ENCODE data around the gene APPL1. TPM values are rescaled to one million over a fixed set of nuclear protein-coding genes. Genes with fewer than 3 reads are reported as not detected.

Gene APPL1, protein sequence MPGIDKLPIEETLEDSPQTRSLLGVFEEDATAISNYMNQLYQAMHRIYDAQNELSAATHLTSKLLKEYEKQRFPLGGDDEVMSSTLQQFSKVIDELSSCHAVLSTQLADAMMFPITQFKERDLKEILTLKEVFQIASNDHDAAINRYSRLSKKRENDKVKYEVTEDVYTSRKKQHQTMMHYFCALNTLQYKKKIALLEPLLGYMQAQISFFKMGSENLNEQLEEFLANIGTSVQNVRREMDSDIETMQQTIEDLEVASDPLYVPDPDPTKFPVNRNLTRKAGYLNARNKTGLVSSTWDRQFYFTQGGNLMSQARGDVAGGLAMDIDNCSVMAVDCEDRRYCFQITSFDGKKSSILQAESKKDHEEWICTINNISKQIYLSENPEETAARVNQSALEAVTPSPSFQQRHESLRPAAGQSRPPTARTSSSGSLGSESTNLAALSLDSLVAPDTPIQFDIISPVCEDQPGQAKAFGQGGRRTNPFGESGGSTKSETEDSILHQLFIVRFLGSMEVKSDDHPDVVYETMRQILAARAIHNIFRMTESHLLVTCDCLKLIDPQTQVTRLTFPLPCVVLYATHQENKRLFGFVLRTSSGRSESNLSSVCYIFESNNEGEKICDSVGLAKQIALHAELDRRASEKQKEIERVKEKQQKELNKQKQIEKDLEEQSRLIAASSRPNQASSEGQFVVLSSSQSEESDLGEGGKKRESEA
- total RNA-seq (2014; rRNA removed) = 32.5 and 34.6 TPM in 2 replicates
- percentile 81 among the genes with signal in this experiment for Bru-seq, nascent RNA
- percentile 87 among the genes with signal in this experiment for BruChase-seq, experiment 1, labeled RNA remaining after a 6-hour chase
- BruChase-seq, experiment 2, labeled RNA remaining after a 2-hour chase = percentile 86 among the genes with signal in this experiment
- long read RNA-seq, full-length matches to known transcripts = 53 of 129 reads
- long read RNA-seq, partial matches to known transcripts = 53 of 129 reads
- long read RNA-seq, other reads (novel, unspliced or antisense) = 23 of 129 reads

DNA sequence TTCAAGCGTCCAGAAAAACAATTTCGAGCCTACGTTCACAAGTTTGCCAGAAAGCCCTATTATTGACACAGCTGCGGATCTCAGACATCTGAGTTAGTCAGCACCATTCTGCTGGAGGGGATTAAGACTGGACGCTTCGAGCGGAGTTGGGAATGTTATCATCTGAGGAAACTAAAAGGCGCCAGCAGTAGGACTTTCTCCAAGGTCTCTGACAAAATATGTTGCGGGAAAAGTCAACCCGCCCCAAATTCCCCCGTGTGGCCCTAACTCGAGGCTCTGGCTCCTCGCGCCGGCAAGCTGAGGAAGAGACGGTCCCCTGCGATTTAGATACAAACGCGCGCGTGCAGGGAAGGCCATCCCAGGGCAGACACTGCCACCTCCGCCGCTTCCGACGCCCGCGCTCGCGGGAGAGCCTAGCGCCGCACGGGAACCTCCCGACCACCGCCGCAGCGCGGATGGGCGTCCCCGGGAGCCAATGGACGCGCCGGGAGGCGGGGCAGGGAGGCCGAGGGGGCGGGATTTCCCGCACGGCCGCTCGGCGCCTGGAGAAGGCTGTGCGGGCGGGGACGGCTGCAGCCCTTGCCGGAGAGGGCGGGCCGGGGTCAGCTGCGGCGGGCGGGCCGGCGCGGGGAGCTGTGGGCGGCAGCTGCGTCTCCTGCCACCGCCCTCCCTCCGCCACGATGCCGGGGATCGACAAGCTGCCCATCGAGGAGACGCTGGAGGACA is at the start of gene APPL1:
TSS of gene APPL1 (plus strand) at position 526 of the 726 bp plus-strand sequence. CDS start at position 681, 155 bp downstream.
- H3K27ac ChIP-seq (ENCODE audit: low read length) = peak within 1 kb of the TSS; percentile 74
- peaks cover 41% of the 10 kb centered on the region for H3K79me2 ChIP-seq (ENCODE audit: low read length)
- no peaks in the 10 kb centered on the region for H3F3A ChIP-seq (ENCODE audit: low read length, unreplicated experiment)
- ChIA-PET POLR2A (ENCODE audit: unreplicated experiment) (interaction anchor here (0.5 to 1.1 kb wide), 3 partner anchors 9 to 170 kb away, joined by 3 to 18 read pairs (median 7); no protein-coding TSS in a partner anchor), CTCF (no interaction called here)
- H3K4me1 ChIP-seq (ENCODE audit: insufficient read depth, low read length) = peaks cover 30% of the 10 kb centered on the region
- H2AFZ ChIP-seq (ENCODE audit: low read length) = peak within 1 kb of the TSS; percentile 92
- H3K9me3 ChIP-seq (ENCODE audit: low read length) = no peaks in the 10 kb centered on the region
- peak within 1 kb of the TSS; percentile 78 for H3K9ac ChIP-seq (ENCODE audit: low read length)
- H4K20me1 ChIP-seq (ENCODE audit: low read length) = peaks cover 21% of the 10 kb centered on the region
- H3K4me3 ChIP-seq (ENCODE audit: low read length) = peak within 1 kb of the TSS; percentile 89
- BruUV-seq (replicated peaks) = TSS peak; percentile 75
- intact Hi-C loops (cut with micrococcal nuclease) = loop anchor here (1.0 to 5.0 kb wide), 3 partner anchors 205 to 355 kb away; no protein-coding TSS in a partner anchor
- H3K4me2 ChIP-seq (ENCODE audit: low read length) = peak within 1 kb of the TSS; percentile 89
- TF ChIP-seq, protein P1, sequence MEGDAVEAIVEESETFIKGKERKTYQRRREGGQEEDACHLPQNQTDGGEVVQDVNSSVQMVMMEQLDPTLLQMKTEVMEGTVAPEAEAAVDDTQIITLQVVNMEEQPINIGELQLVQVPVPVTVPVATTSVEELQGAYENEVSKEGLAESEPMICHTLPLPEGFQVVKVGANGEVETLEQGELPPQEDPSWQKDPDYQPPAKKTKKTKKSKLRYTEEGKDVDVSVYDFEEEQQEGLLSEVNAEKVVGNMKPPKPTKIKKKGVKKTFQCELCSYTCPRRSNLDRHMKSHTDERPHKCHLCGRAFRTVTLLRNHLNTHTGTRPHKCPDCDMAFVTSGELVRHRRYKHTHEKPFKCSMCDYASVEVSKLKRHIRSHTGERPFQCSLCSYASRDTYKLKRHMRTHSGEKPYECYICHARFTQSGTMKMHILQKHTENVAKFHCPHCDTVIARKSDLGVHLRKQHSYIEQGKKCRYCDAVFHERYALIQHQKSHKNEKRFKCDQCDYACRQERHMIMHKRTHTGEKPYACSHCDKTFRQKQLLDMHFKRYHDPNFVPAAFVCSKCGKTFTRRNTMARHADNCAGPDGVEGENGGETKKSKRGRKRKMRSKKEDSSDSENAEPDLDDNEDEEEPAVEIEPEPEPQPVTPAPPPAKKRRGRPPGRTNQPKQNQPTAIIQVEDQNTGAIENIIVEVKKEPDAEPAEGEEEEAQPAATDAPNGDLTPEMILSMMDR (conservative IDR thresholded peaks at IDR 0.05; ENCODE audit: low read depth, low read length) = no peak
- no peak for TF ChIP-seq EZH2phosphoT487 (IDR thresholded peaks at IDR 0.05; ENCODE audit: borderline replicate concordance, low read length)
- TF ChIP-seq EZH2 (IDR thresholded peaks at IDR 0.05; ENCODE audit: low read length, unreplicated experiment) = no peak
- H3K36me3 ChIP-seq (ENCODE audit: low read depth, low read length) = no peaks in the 10 kb centered on the region
- no peaks in the 10 kb centered on the region for H3K9me2 ChIP-seq (replicated peaks; ENCODE audit: low read length)
- DNase-seq = peak; percentile 95
- peak; percentile 82 for ATAC-seq
- no peaks in the 10 kb centered on the region for H3K27me3 ChIP-seq (ENCODE audit: low read length)

DNA sequence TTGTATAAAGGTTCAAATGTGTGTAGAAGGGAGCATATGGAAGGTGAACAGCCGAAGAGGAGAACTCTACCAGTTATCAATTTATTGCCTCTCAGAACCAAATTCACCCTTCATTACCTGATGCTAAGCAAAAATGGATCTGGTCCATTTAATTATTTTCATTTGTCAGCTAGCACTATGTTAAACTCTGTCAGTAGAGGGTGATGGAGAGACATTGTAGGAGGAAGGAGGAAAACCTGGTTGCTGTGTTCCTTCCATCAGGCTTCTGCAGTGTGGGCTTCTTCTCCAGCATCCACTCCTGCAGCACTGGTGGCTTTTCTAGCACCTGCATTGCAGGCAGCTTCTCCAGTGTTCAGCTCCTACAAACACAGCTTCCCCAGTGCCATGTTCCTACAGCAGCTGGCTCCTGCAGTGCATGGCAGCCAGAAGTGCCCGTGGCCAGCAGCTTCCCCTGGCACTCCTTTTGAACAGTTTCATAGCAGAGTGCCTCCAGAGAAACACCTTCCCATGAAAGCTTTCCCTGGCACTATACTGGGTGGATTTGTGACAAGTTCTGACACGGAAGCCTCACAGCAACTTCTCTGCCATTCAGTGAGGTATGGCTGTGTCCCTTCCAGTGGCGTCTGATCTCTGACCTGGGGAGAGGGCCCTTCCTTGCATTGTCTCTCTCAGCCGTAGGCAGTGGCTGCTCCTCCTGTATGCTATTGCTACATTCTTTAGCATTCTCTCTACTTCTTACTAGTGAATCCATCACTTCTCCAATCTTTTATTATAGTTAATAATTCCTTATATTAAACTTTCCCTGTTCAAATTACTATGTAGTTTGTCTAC is 47.7 kb upstream of the APPL1 start:
- no peaks in the 10 kb centered on the region for H3K36me3 ChIP-seq (ENCODE audit: low read depth, low read length)
- no peak overlapping the region for H2AFZ ChIP-seq (ENCODE audit: low read length)
- CTCF ChIA-PET = interaction anchor here (0.5 to 1.3 kb wide), 6 partner anchors 38 to 366 kb away, joined by 3 to 13 read pairs (median 3); no protein-coding TSS in a partner anchor
- ATAC-seq = peak; percentile 93
- H3K4me3 ChIP-seq (ENCODE audit: low read length) = no peak overlapping the region
- H4K20me1 ChIP-seq (ENCODE audit: low read length) = no peaks in the 10 kb centered on the region
- BruUV-seq (replicated peaks) = no TSS peak
- H3K9me3 ChIP-seq (ENCODE audit: low read length) = no peaks in the 10 kb centered on the region
- no peaks in the 10 kb centered on the region for H3K79me2 ChIP-seq (ENCODE audit: low read length)
- no peaks in the 10 kb centered on the region for H3K27me3 ChIP-seq (ENCODE audit: low read length)
- intact Hi-C loops (cut with micrococcal nuclease) = loop anchor here (2.0 to 10.0 kb wide), 3 partner anchors 43 to 415 kb away; partner anchors contain the start of gene ARF4
- no peak overlapping the region for H3K9ac ChIP-seq (ENCODE audit: low read length)
- POLR2A ChIA-PET (ENCODE audit: unreplicated experiment) = interaction anchor here (0.5 kb wide), 1 partner anchor 378 kb away, joined by 4 read pairs; no protein-coding TSS in a partner anchor
- no peak overlapping the region for H3K4me2 ChIP-seq (ENCODE audit: low read length)
- no peaks in the 10 kb centered on the region for H3F3A ChIP-seq (ENCODE audit: low read length, unreplicated experiment)
- no peak for TF ChIP-seq EZH2phosphoT487 (IDR thresholded peaks at IDR 0.05; ENCODE audit: borderline replicate concordance, low read length)
- TF ChIP-seq, protein P1 (conservative IDR thresholded peaks at IDR 0.05; ENCODE audit: low read depth, low read length) = peak; percentile 67
- H3K9me2 ChIP-seq (replicated peaks; ENCODE audit: low read length) = no peaks in the 10 kb centered on the region
- DNase-seq = peak; percentile 59
- no peaks in the 10 kb centered on the region for H3K4me1 ChIP-seq (ENCODE audit: insufficient read depth, low read length)
- H3K27ac ChIP-seq (ENCODE audit: low read length) = no peak overlapping the region

Measured in PC-3 (cell line).